SH-SY5Y (cell line): ENCODE data around the gene PYGB.

ENCODE experiments used
- GATA2 ChIP-seq: IDR thresholded peaks from 2 replicates; pipeline ENCODE4 v1.6.1; 2011; ENCODE audit warnings: mild to moderate bottlenecking, low read depth, low read length
- GATA3 ChIP-seq: IDR thresholded peaks from 2 replicates; pipeline ENCODE4 v1.6.1; 2011; ENCODE audit warnings: low read depth, mild to moderate bottlenecking, low read length, moderate library complexity

- no peak for TF ChIP-seq GATA2
- TF ChIP-seq GATA3 = no peak
Measured at GRCh38 chr20:25233016-25233772, 14.7 kb upstream of the PYGB start.
